Type B pancreatic cell (in vitro differentiated cells): ENCODE measurements around the gene APOL2. TPM values are rescaled to one million over a fixed set of nuclear protein-coding genes. Genes with fewer than 3 reads are reported as not detected.
"Not testable (repeated sequence)": the region's sequence is repeated elsewhere in the genome, so short reads cannot be mapped to it uniquely, and the experiment has no call there.

Experiments
- DNase-seq: peaks from one replicate; pipeline ENCODE4 v3.0.0; 2021; ENCODE audit warnings: mixed read lengths; ENCODE audit not compliant: unreplicated experiment; ENCODE audit errors: extremely low spot score
- H3K27ac Mint-ChIP-seq: 2 replicates; pipeline ENCODE4 v1.8.0; 2021; ENCODE audit warnings: mild to moderate bottlenecking, mixed read lengths
- H3K27me3 Mint-ChIP-seq: 2 replicates; pipeline ENCODE4 v1.8.0; 2021; ENCODE audit warnings: mixed read lengths
- H3K36me3 Mint-ChIP-seq: 2 replicates; pipeline ENCODE4 v1.8.0; 2021; ENCODE audit warnings: mixed read lengths
- H3K4me1 Mint-ChIP-seq: one replicate; pipeline ENCODE4 v1.8.0; 2021; ENCODE audit warnings: mixed read lengths; ENCODE audit not compliant: unreplicated experiment
- H3K4me3 Mint-ChIP-seq: 2 replicates; pipeline ENCODE4 v1.8.0; 2021; ENCODE audit warnings: mild to moderate bottlenecking, mixed read lengths
- H3K9me3 Mint-ChIP-seq: 2 replicates; pipeline ENCODE4 v1.8.0; 2021; ENCODE audit warnings: mixed read lengths
- CTCF ChIP-seq: fragments of 200-600 bp; sonication (generic); conservative IDR thresholded peaks from 2 replicates; pipeline ENCODE4 v1.5.0; 2021; ENCODE audit warnings: antibody characterized with exemption, mild to moderate bottlenecking
- total RNA-seq: library from RNA; stranded (reverse); gene quantifications from 2 replicates; pipeline ENCODE4 v1.2.1, GENCODE V29; 2021; ENCODE audit warnings: low replicate concordance

The APOL2 gene
- total RNA-seq, 1 donor from 2014 or later, result 23.7 TPM

- Mint-ChIP-seq H3K4me1 (peaks cover 33% of the 10 kb centered on the region), H3K27ac (no peak overlapping the region), H3K36me3 (no peaks in the 10 kb centered on the region), H3K4me3 (no peak overlapping the region), H3K27me3 (no peaks in the 10 kb centered on the region), H3K9me3 (peaks cover 19% of the 10 kb centered on the region)
- DNase-seq, result no peak
- no peak for TF ChIP-seq CTCF
Measured at GRCh38 chr22:36208162-36208765, 31.1 kb downstream of the APOL2 start.

- no peak for TF ChIP-seq CTCF
- peaks cover 14% of the 10 kb centered on the region for H3K9me3 Mint-ChIP-seq
- no peaks in the 10 kb centered on the region for H3K36me3 Mint-ChIP-seq
- no peak for DNase-seq
- peak overlapping the region; percentile 50 for H3K27ac Mint-ChIP-seq
- no peak overlapping the region for H3K4me3 Mint-ChIP-seq
- H3K4me1 Mint-ChIP-seq, result peaks cover 43% of the 10 kb centered on the region
- no peaks in the 10 kb centered on the region for H3K27me3 Mint-ChIP-seq
Measured at GRCh38 chr22:36206255-36206654, 33.1 kb downstream of the APOL2 start.

GRCh38 chr22:36205573-36205972 lies 33.8 kb downstream of the APOL2 start:
- H3K27me3 Mint-ChIP-seq, DNase-seq, H3K4me3 Mint-ChIP-seq, H3K36me3 Mint-ChIP-seq, H3K9me3 Mint-ChIP-seq: not testable (repeated sequence)
- Mint-ChIP-seq H3K27ac (peak overlapping the region; percentile 28), H3K4me1 (peaks cover 39% of the 10 kb centered on the region)

GRCh38 chr22:36204632-36205015 lies 34.7 kb downstream of the APOL2 start:
- Mint-ChIP-seq H3K9me3 (peaks cover 6% of the 10 kb centered on the region), H3K36me3 (no peaks in the 10 kb centered on the region), H3K27ac (peak overlapping the region; percentile 19), H3K27me3 (no peaks in the 10 kb centered on the region), H3K4me3 (peak overlapping the region; percentile 6), H3K4me1 (peaks cover 39% of the 10 kb centered on the region)
- DNase-seq, result no peak
- TF ChIP-seq CTCF, result no peak

GRCh38 chr22:36204001-36204631 lies 35.2 kb downstream of the APOL2 start:
- peak overlapping the region; percentile 19 for H3K27ac Mint-ChIP-seq

GRCh38 chr22:36203441-36203840 lies 35.9 kb downstream of the APOL2 start:
- peak overlapping the region; percentile 91 for H3K27ac Mint-ChIP-seq

More at GRCh38 chr22:36204001-36204631, 35.2 kb downstream of the APOL2 start:
- H3K4me1 Mint-ChIP-seq, result peaks cover 43% of the 10 kb centered on the region
- no peak for DNase-seq
- TF ChIP-seq CTCF, result no peak
- H3K27me3 Mint-ChIP-seq, result no peaks in the 10 kb centered on the region
- no peaks in the 10 kb centered on the region for H3K36me3 Mint-ChIP-seq
- H3K4me3 Mint-ChIP-seq, result peak overlapping the region; percentile 71
- H3K9me3 Mint-ChIP-seq, result peaks cover 2% of the 10 kb centered on the region

GRCh38 chr22:36202906-36203305 lies 36.4 kb downstream of the APOL2 start:
- not testable (repeated sequence) for H3K9me3 Mint-ChIP-seq, H3K27me3 Mint-ChIP-seq, DNase-seq, H3K36me3 Mint-ChIP-seq
- Mint-ChIP-seq H3K4me3 (peak overlapping the region; percentile 71), H3K4me1 (peaks cover 50% of the 10 kb centered on the region), H3K27ac (peak overlapping the region; percentile 91)

More at GRCh38 chr22:36203441-36203840, 35.9 kb downstream of the APOL2 start:
- not testable (repeated sequence) for DNase-seq, H3K27me3 Mint-ChIP-seq, H3K9me3 Mint-ChIP-seq, H3K36me3 Mint-ChIP-seq
- peak overlapping the region; percentile 71 for H3K4me3 Mint-ChIP-seq
- peaks cover 45% of the 10 kb centered on the region for H3K4me1 Mint-ChIP-seq
